Activated CD8-positive, alpha-beta T cell treated with anti-CD3 and anti-CD28 coated beads, Interleukin-2, amount 10 ng/mL, durations not matched to agents 7 days and 5 days (primary cell): ENCODE results near the gene KRT74. TPM values are rescaled to one million over a fixed set of nuclear protein-coding genes. Genes with fewer than 3 reads are reported as not detected.

Experiments
- ATAC-seq: fragments of 150-1000 bp; cut with Tn5 transposase; one replicate; pipeline ENCODE4 v1.10.0; 2021; ENCODE audit warnings: moderate library complexity
- CTCF ChIA-PET: fragments of 350-600 bp; sonication (Branson Sonifier 250); formaldehyde crosslinking; loops from one replicate; lab custom pipeline; 2021; ENCODE audit warnings: antibody characterized with exemption; lab: Charles Lee
- POLR2A ChIA-PET: fragments of 350-600 bp; sonication (Branson Sonifier 250); formaldehyde crosslinking; loops from one replicate; lab custom pipeline; 2021; ENCODE audit warnings: antibody characterized with exemption; lab: Charles Lee
- DNase-seq: peaks from one replicate; pipeline ENCODE4 v3.0.0-alpha.2; 2020
- H3K27ac Mint-ChIP-seq: one replicate; pipeline ENCODE4 v1.8.0; 2021; ENCODE audit warnings: mild to moderate bottlenecking, mixed read lengths
- H3K27me3 Mint-ChIP-seq: one replicate; pipeline ENCODE4 v1.8.0; 2021; ENCODE audit warnings: low read depth, mixed read lengths
- H3K36me3 Mint-ChIP-seq: one replicate; pipeline ENCODE4 v1.8.0; 2021; ENCODE audit warnings: low read depth, mixed read lengths
- H3K4me1 Mint-ChIP-seq: one replicate; pipeline ENCODE4 v1.8.0; 2021; ENCODE audit warnings: low read depth, mixed read lengths
- H3K4me3 Mint-ChIP-seq: one replicate; pipeline ENCODE4 v1.8.0; 2021; ENCODE audit warnings: mild to moderate bottlenecking, mixed read lengths
- H3K9me3 Mint-ChIP-seq: one replicate; pipeline ENCODE4 v1.8.0; 2022; ENCODE audit warnings: mixed read lengths; ENCODE audit not compliant: insufficient read depth
- total RNA-seq, 2 experiments: library from RNA; stranded (reverse); gene quantifications; one replicate each; pipeline ENCODE4 v1.2.3, GENCODE V29; 2021

KRT74 gene
- total RNA-seq, 2 experiments from 2014 or later: not detected

- ATAC-seq (no peak), DNase-seq (no peak)
- CTCF ChIA-PET: no interaction called here
- Mint-ChIP-seq H3K27ac (no peak within 1 kb of the TSS), H3K36me3 (no peaks in the 10 kb centered on the region), H3K4me1 (no peaks in the 10 kb centered on the region), H3K27me3 (peaks cover 26% of the 10 kb centered on the region), H3K9me3 (no peaks in the 10 kb centered on the region), H3K4me3 (no peak within 1 kb of the TSS)
- POLR2A ChIA-PET: no interaction called here
Measured at GRCh38 chr12:52552681-52553195, 20.9 kb downstream of the KRT74 start, which contains the start of gene KRT71. TSS of gene KRT71 (minus strand) at chr12:52553145. CDS start at chr12:52553077, 68 bp downstream.

DNA sequence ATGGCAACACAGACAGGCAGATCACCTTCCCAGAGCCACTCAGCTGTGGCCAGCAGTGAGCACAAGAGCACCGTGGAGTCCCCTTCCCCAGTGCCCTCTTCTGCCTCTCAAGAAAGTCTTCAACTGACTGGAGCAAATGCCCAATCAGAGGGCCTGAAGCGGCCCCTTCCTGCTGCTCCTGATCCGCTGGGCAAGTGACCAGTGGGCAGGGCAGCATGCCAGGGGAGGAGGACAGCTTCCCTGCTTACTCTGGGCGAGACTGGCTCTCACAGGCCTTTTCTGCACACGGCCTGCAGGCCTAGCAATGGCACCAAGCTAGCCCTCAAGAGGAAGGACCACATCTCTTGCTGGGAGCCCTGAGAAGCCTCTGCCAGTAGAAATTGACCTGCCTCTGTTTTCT is 21.6 kb downstream of the KRT74 start:
- ATAC-seq (no peak), DNase-seq (no peak)
- Mint-ChIP-seq H3K27ac (no peak overlapping the region), H3K4me3 (no peak overlapping the region), H3K27me3 (peaks cover 26% of the 10 kb centered on the region), H3K36me3 (no peaks in the 10 kb centered on the region), H3K9me3 (no peaks in the 10 kb centered on the region), H3K4me1 (no peaks in the 10 kb centered on the region)
- POLR2A ChIA-PET: no interaction called here
- CTCF ChIA-PET: no interaction called here

GRCh38 chr12:52551216-52551865 is 22.3 kb downstream of the KRT74 start:
- POLR2A ChIA-PET: no interaction called here

DNA sequence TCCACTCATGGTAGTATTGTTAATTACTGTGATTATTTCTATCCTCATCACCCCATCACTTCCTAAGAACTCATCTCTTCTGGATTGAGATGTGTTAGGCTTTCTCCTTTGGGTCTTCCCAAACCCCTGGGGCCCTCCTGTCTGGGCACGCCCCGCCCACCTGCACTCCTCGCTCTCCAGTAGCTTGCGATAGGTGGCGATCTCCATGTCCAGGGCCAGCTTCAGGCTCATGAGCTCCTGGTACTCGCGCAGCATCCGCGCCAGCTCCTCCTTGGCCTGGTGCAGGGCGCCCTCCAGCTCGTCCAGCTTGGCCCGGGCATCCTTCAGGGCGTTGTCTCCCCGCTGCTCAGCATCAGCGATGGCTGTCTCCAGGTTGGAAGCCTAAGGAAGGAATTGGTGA is 27.5 kb downstream of the KRT74 start:
- ATAC-seq: no peak

More at GRCh38 chr12:52551216-52551865, 22.3 kb downstream of the KRT74 start:
- CTCF ChIA-PET: no interaction called here
- DNase-seq (no peak), ATAC-seq (no peak)
- H3K27ac Mint-ChIP-seq: no peak overlapping the region
- no peaks in the 10 kb centered on the region for H3K4me1 Mint-ChIP-seq
- no peak overlapping the region for H3K4me3 Mint-ChIP-seq
- peaks cover 26% of the 10 kb centered on the region for H3K27me3 Mint-ChIP-seq
- H3K9me3 Mint-ChIP-seq: no peaks in the 10 kb centered on the region
- H3K36me3 Mint-ChIP-seq: no peaks in the 10 kb centered on the region

DNA sequence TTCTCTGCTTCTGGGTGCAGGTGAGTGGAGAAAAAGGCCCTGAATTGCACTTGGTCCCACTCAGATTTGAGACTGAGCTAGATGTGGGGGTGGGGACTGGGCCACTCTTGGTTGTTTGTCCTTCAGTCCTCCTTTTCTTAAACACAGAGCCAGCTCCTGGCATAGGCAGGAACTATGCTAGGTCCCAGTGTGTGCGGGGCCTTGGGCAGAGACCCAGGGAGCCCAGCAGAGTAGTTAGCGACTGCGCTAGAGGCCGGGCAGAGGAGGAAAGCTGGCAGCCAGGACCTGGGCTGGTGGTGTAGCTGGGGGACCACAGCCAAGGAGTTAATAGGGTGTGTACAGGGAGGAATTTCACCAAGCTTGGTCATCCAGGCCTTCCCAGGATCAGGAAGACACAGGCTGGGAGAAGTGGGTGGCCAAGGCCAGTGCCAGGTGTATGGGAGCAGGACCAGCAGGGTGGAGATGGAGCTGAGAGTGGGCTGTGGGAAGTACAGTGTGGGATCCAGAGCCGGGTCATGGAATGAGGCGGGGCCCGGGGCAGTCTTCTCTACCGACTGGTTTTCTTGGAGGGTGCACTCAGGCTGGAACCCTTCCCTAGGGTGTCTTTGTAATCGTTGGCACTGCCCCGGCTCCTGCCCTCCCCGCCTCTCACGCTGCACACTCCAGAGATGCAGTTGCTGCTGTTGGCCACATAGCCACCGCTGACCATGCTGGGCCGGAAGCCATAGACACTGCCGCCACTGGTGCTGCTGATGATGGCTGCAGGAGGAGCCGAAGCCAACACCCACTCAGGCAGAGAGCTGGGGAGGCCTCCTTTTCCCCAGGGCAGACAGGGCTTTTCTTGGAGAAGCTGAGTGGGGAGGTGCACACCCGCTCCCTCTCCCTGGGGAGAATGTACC is 29.4 kb downstream of the KRT74 start:
- Mint-ChIP-seq H3K27me3 (peaks cover 5% of the 10 kb centered on the region), H3K27ac (no peak overlapping the region), H3K4me1 (peaks cover 9% of the 10 kb centered on the region), H3K4me3 (no peak overlapping the region), H3K9me3 (no peaks in the 10 kb centered on the region), H3K36me3 (no peaks in the 10 kb centered on the region)
- ChIA-PET CTCF (interaction anchor here (1.1 kb wide), 1 partner anchor 55 kb away, joined by 3 read pairs; no protein-coding TSS in a partner anchor), POLR2A (no interaction called here)
- DNase-seq (no peak), ATAC-seq (no peak)

More for the DNA sequence above, 27.5 kb downstream of the KRT74 start:
- no peak for DNase-seq
- POLR2A ChIA-PET: no interaction called here
- no peaks in the 10 kb centered on the region for H3K9me3 Mint-ChIP-seq
- no peaks in the 10 kb centered on the region for H3K36me3 Mint-ChIP-seq
- CTCF ChIA-PET: no interaction called here
- H3K4me1 Mint-ChIP-seq: peaks cover 9% of the 10 kb centered on the region
- no peak overlapping the region for H3K4me3 Mint-ChIP-seq
- no peak overlapping the region for H3K27ac Mint-ChIP-seq
- H3K27me3 Mint-ChIP-seq: peaks cover 9% of the 10 kb centered on the region

GRCh38 chr12:52542785-52543318 is 30.8 kb downstream of the KRT74 start:
- Mint-ChIP-seq H3K27ac (no peak overlapping the region), H3K4me3 (no peak overlapping the region), H3K9me3 (no peaks in the 10 kb centered on the region), H3K36me3 (no peaks in the 10 kb centered on the region), H3K4me1 (peaks cover 9% of the 10 kb centered on the region), H3K27me3 (peaks cover 5% of the 10 kb centered on the region)
- DNase-seq (no peak), ATAC-seq (no peak)
- ChIA-PET POLR2A (no interaction called here), CTCF (no interaction called here)

DNA sequence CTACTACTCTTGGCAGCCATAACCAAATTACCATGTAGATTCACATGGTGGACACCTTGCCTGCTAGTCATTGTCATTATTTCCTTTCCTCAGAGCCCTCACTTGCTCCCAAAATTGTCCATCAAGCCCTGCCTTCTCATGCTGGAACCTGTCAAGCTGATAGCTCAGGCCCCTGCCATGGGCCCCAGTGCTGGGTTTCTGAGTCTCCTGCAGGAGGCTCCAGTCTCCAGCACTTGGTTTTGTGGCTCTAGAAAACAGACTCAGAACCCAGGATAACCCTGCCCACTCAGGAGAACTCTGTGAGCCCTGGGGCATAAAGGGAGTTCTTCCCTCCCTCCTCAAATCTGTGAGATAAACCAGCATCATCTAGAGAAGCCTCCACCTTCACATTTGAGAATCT is 31.5 kb downstream of the KRT74 start:
- no peaks in the 10 kb centered on the region for H3K9me3 Mint-ChIP-seq
- no peak overlapping the region for H3K27ac Mint-ChIP-seq
- H3K36me3 Mint-ChIP-seq: no peaks in the 10 kb centered on the region
- POLR2A ChIA-PET: no interaction called here
- DNase-seq (no peak), ATAC-seq (no peak)
- CTCF ChIA-PET: interaction anchor here (0.6 kb wide), 1 partner anchor 338 kb away, joined by 4 read pairs; no protein-coding TSS in a partner anchor
- H3K4me1 Mint-ChIP-seq: peaks cover 9% of the 10 kb centered on the region
- H3K27me3 Mint-ChIP-seq: peaks cover 8% of the 10 kb centered on the region
- no peak overlapping the region for H3K4me3 Mint-ChIP-seq

- CTCF ChIA-PET: interaction anchor here (0.6 kb wide), 1 partner anchor 339 kb away, joined by 4 read pairs; no protein-coding TSS in a partner anchor
- Mint-ChIP-seq H3K9me3 (no peaks in the 10 kb centered on the region), H3K27me3 (peaks cover 8% of the 10 kb centered on the region), H3K27ac (no peak overlapping the region), H3K4me1 (peaks cover 9% of the 10 kb centered on the region), H3K4me3 (no peak overlapping the region), H3K36me3 (no peaks in the 10 kb centered on the region)
- POLR2A ChIA-PET: no interaction called here
- no peak for DNase-seq
- ATAC-seq: no peak
Measured at GRCh38 chr12:52541709-52542108, 31.9 kb downstream of the KRT74 start.

DNA sequence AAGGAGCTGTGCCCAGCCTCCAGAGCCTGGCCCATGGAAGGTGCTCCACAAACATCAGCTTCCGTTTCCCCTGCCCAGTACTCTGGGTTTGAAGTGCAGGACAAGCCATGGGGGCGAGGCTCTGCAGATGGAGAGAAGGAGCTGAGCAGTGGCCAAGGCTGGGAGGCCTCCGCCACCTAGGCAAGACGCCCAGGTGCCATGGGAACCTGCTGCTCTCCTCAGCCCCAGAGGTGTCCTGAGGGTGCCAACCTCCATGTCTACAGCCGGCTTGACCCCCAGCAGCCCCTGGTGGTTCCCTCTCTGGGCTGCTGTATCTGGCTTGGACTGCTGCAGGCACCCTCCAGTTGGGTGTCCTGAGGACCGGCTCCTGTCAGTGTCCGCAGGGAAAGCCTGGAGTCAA is 33.1 kb downstream of the KRT74 start:
- Mint-ChIP-seq H3K4me1 (peaks cover 9% of the 10 kb centered on the region), H3K36me3 (no peaks in the 10 kb centered on the region), H3K27ac (no peak overlapping the region), H3K27me3 (peaks cover 8% of the 10 kb centered on the region), H3K9me3 (no peaks in the 10 kb centered on the region), H3K4me3 (no peak overlapping the region)
- ATAC-seq: no peak
- no peak for DNase-seq
- ChIA-PET CTCF (no interaction called here), POLR2A (no interaction called here)

DNA sequence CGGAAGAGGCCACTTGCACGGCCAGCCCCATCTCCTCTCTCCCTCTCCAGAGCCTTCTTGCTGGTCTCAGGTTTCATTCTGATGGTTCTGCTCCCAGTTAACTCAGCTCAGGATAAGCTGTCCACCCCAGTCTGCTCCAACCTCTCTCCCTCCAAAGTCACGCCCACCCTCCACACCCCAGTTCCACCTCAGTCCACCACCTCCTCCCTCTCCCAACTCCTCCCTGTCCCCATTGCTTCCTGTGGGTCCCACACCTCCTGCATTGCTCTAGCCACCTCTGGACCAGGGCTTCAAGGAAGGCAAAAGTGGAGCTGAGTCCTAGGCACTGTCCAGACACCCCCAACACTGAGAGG is 33.8 kb downstream of the KRT74 start:
- no peaks in the 10 kb centered on the region for H3K36me3 Mint-ChIP-seq
- H3K4me1 Mint-ChIP-seq: peaks cover 9% of the 10 kb centered on the region
- no peak overlapping the region for H3K27ac Mint-ChIP-seq
- DNase-seq (no peak), ATAC-seq (no peak)
- H3K4me3 Mint-ChIP-seq: no peak overlapping the region
- no peaks in the 10 kb centered on the region for H3K9me3 Mint-ChIP-seq
- H3K27me3 Mint-ChIP-seq: peaks cover 4% of the 10 kb centered on the region
- POLR2A ChIA-PET: no interaction called here
- CTCF ChIA-PET: no interaction called here

DNA sequence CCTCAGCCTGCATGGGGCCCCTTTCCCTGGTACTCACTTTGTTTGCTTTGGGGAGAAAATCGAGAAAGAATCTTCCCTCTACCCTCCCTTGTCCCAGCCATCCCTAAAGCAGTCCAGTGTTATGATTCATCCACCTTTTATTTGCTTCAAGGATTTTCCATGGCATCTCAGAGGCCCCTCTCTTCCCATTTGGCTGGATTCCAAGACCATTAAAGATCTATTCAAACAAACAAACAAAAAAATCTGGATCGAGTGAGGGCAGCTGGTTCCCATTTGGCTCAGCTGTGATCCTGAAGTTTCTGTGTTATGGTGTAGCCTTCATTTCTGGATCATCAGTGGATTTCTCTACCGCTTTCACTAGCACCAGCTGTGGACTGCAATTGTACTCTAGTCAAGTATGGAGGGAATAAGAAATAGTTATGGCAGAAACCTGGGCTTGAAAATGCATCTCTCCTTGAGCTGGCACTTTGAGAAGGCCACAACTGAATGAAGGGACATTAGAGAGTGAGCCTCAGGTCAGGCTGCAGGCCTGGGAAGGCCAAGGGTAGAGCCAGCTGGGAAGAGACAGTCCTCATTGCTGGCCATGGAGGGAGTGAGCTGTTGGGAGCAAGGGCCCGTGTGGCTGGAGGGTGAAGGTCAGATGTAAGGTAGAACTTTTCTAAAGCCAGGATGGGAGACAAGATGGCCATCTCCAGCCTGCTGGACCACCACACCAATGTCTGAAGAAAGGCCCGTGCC is 34.4 kb downstream of the KRT74 start:
- DNase-seq: no peak
- CTCF ChIA-PET: no interaction called here
- H3K4me1 Mint-ChIP-seq: peaks cover 9% of the 10 kb centered on the region

More for the DNA sequence above, 34.4 kb downstream of the KRT74 start:
- Mint-ChIP-seq H3K27me3 (peaks cover 3% of the 10 kb centered on the region), H3K36me3 (no peaks in the 10 kb centered on the region), H3K27ac (no peak overlapping the region), H3K4me3 (no peak overlapping the region), H3K9me3 (no peaks in the 10 kb centered on the region)
- POLR2A ChIA-PET: no interaction called here
- no peak for ATAC-seq
